ENCODE results near the gene TF.

Gene TF

GRCh38 chr3:133733226-133733625 is 13.0 kb upstream of the TF start:
- no peak for DNase-seq (ENCODE audit: low read depth in 1 of 2, low spot score in 1 of 2)
- TF ChIP-seq GABPA (IDR thresholded peaks at IDR 0.05; ENCODE audit: low read depth) (no peak), POLR2AphosphoS5 (IDR thresholded peaks at IDR 0.05; ENCODE audit: low read depth) (no peak), REST (IDR thresholded peaks at IDR 0.05; ENCODE audit: insufficient replicate concordance, low read depth) (no peak), SPI1 (IDR thresholded peaks at IDR 0.05; ENCODE audit: borderline replicate concordance, low read depth) (no peak), CTCF (IDR thresholded peaks at IDR 0.05; ENCODE audit: insufficient read depth, low read length) (no peak)
- no peak overlapping the region for H3K27ac ChIP-seq (replicated peaks)
- H3K4me3 ChIP-seq (replicated peaks; ENCODE audit: insufficient read depth, low read length): no peak overlapping the region
- no peaks in the 10 kb centered on the region for H3K27me3 ChIP-seq (ENCODE audit: insufficient read depth, poor library complexity, severe bottlenecking)

GRCh38 chr3:133734305-133734704 is 11.9 kb upstream of the TF start:
- H3K27me3 ChIP-seq (ENCODE audit: insufficient read depth, poor library complexity, severe bottlenecking): no peaks in the 10 kb centered on the region
- peak; percentile 72; the same call in 1 of the 2 replicates for TF ChIP-seq SPI1 (IDR thresholded peaks at IDR 0.05; ENCODE audit: borderline replicate concordance, low read depth)
- TF ChIP-seq REST (IDR thresholded peaks at IDR 0.05; ENCODE audit: insufficient replicate concordance, low read depth): no peak
- no peak for TF ChIP-seq POLR2AphosphoS5 (IDR thresholded peaks at IDR 0.05; ENCODE audit: low read depth)
- TF ChIP-seq GABPA (IDR thresholded peaks at IDR 0.05; ENCODE audit: low read depth): no peak
- no peak for TF ChIP-seq CTCF (IDR thresholded peaks at IDR 0.05; ENCODE audit: insufficient read depth, low read length)
- no peak overlapping the region for H3K4me3 ChIP-seq (replicated peaks; ENCODE audit: insufficient read depth, low read length)
- no peak overlapping the region for H3K27ac ChIP-seq (replicated peaks)
- DNase-seq (ENCODE audit: low read depth in 1 of 2, low spot score in 1 of 2): peak in 1 of 2 experiments; percentile 45

GRCh38 chr3:133742351-133743091 is 3.7 kb upstream of the TF start:
- DNase-seq (ENCODE audit: low read depth in 1 of 2, low spot score in 1 of 2): no peak
- Histone ChIP-seq H3K27ac (replicated peaks) (no peak overlapping the region), H3K27me3 (ENCODE audit: insufficient read depth, poor library complexity, severe bottlenecking) (peaks cover 23% of the 10 kb centered on the region), H3K4me3 (replicated peaks; ENCODE audit: insufficient read depth, low read length) (no peak overlapping the region)
- TF ChIP-seq GABPA (IDR thresholded peaks at IDR 0.05; ENCODE audit: low read depth) (no peak), CTCF (IDR thresholded peaks at IDR 0.05; ENCODE audit: insufficient read depth, low read length) (no peak), SPI1 (IDR thresholded peaks at IDR 0.05; ENCODE audit: borderline replicate concordance, low read depth) (no peak), REST (IDR thresholded peaks at IDR 0.05; ENCODE audit: insufficient replicate concordance, low read depth) (no peak), POLR2AphosphoS5 (IDR thresholded peaks at IDR 0.05; ENCODE audit: low read depth) (no peak)
